Measurements from ENCODE around the gene PEX7. TPM values are rescaled to one million over a fixed set of nuclear protein-coding genes. Genes with fewer than 3 reads are reported as not detected.

Gene PEX7
- total and polyA plus RNA-seq, 10 of the 15 experiments (the other 5 are each of a cell fraction or from before 2014, with no cell fraction given), result 0.58 to 12.4 (median 8.8) TPM

DNA sequence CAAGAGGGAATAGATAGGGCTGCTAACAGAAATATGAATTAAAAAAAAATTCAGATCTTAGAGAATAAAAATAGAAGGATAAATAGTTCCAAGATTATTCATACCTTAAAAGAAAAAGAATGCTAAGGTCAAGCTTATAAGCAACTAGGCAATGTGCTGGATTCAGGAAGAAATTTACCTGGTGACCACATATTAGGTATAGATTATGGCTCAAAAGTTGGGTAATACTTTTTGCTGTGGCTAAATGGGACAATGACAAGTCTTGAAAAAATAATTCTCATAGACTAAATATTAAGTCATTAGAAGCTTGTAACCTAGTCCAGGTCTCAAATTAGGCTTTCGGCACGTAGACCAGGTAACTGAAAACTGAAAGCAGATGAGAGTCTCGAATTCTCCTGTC lies 47.3 kb upstream of the PEX7 start:
- DNase-seq (ENCODE audit: low read depth, low spot score) (no peak), FAIRE-seq (no peak), ATAC-seq (no peak)
- intact Hi-C loops (cut with micrococcal nuclease; ENCODE audit: unreplicated experiment) (no loop called here), in situ Hi-C loops (cut with MboI) (no loop called here)
- ChIA-PET POLR2A (interaction anchor here (0.9 to 11.8 kb wide), 4 partner anchors 12 to 487 kb away, joined by 3 to 159 read pairs (median 66); partner anchors contain the start of gene MAP3K5), CTCF (interaction anchor here (1.2 to 2.4 kb wide), 5 partner anchors 13 to 130 kb away, joined by 3 to 13 read pairs (median 4); no protein-coding TSS in a partner anchor), SMC1A (ENCODE audit: uncharacterized antibody, unreplicated experiment) (interaction anchor here (1.2 to 8.9 kb wide), 8 partner anchors 12 to 131 kb away, joined by 3 to 227 read pairs (median 16); partner anchors contain the start of gene MAP3K5), RAD21 (ENCODE audit: unreplicated experiment) (interaction anchor here (1.0 to 12.6 kb wide), 6 partner anchors 12 to 131 kb away, joined by 3 to 270 read pairs (median 55); partner anchors contain the start of gene MAP3K5)
- Histone ChIP-seq H3K79me2 (ENCODE audit: control insufficient read depth, insufficient read depth, low read length) (peaks cover 99% of the 10 kb centered on the region), H3K27ac (ENCODE audit: control insufficient read depth, insufficient read depth) (peak overlapping the region; percentile 92), H3K27me3 (replicated peaks in 1 of 2; ENCODE audit: control insufficient read depth in 2 of 2, insufficient read depth in 2 of 2, low read length in 1 of 2) (no peaks in the 10 kb centered on the region), H3K36me3 (ENCODE audit: control insufficient read depth in 2 of 2, insufficient read depth in 2 of 2, low read length in 1 of 2) (peaks cover 2 to 4% of the 10 kb centered on the region in 2 experiments; a peak in 3 of 4 replicates), H3K4me3 (peak overlapping the region; percentile 13; the same call in 1 of the 2 replicates), H3K9ac (ENCODE audit: control insufficient read depth, insufficient read depth, low read length) (no peak overlapping the region), H2AFZ (ENCODE audit: control insufficient read depth, low read depth, low read length) (no peak overlapping the region), H3K9me3 (replicated peaks; ENCODE audit: control insufficient read depth, insufficient read depth, low read length) (no peaks in the 10 kb centered on the region; the same call in 2 of the 3 replicates), H3K4me2 (ENCODE audit: control insufficient read depth, insufficient read depth) (peak overlapping the region; percentile 32; the same call in 1 of the 2 replicates), H3K4me1 (ENCODE audit: control insufficient read depth, insufficient read depth, low read length) (peaks cover 45% of the 10 kb centered on the region), H4K20me1 (ENCODE audit: control insufficient read depth, insufficient read depth) (no peaks in the 10 kb centered on the region)
- BruUV-seq (replicated peaks), result no TSS peak
- 57% methylated on average over 3 of the region's 3 CpGs for WGBS (ENCODE audit: insufficient coverage, insufficient replicate concordance, low lambda C conversion rate, missing lambda C conversion rate)
- TF ChIP-seq, protein P1, sequence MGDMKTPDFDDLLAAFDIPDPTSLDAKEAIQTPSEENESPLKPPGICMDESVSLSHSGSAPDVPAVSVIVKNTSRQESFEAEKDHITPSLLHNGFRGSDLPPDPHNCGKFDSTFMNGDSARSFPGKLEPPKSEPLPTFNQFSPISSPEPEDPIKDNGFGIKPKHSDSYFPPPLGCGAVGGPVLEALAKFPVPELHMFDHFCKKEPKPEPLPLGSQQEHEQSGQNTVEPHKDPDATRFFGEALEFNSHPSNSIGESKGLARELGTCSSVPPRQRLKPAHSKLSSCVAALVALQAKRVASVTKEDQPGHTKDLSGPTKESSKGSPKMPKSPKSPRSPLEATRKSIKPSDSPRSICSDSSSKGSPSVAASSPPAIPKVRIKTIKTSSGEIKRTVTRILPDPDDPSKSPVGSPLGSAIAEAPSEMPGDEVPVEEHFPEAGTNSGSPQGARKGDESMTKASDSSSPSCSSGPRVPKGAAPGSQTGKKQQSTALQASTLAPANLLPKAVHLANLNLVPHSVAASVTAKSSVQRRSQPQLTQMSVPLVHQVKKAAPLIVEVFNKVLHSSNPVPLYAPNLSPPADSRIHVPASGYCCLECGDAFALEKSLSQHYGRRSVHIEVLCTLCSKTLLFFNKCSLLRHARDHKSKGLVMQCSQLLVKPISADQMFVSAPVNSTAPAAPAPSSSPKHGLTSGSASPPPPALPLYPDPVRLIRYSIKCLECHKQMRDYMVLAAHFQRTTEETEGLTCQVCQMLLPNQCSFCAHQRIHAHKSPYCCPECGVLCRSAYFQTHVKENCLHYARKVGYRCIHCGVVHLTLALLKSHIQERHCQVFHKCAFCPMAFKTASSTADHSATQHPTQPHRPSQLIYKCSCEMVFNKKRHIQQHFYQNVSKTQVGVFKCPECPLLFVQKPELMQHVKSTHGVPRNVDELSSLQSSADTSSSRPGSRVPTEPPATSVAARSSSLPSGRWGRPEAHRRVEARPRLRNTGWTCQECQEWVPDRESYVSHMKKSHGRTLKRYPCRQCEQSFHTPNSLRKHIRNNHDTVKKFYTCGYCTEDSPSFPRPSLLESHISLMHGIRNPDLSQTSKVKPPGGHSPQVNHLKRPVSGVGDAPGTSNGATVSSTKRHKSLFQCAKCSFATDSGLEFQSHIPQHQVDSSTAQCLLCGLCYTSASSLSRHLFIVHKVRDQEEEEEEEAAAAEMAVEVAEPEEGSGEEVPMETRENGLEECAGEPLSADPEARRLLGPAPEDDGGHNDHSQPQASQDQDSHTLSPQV (IDR thresholded peaks at IDR 0.05), result no peak
- TF ChIP-seq ATF7 (IDR thresholded peaks at IDR 0.05; ENCODE audit: low read depth) (no peak), JUND (IDR thresholded peaks at IDR 0.05; ENCODE audit: low read depth, low read length) (no peak), RELA (IDR thresholded peaks at IDR 0.05; ENCODE audit: borderline replicate concordance, partially characterized antibody) (no peak), GATAD2B (conservative IDR thresholded peaks at IDR 0.05; ENCODE audit: low read depth) (no peak), PAX5 (IDR thresholded peaks at IDR 0.05; ENCODE audit: borderline replicate concordance, low read depth, low read length) (no peak)
- TF ChIP-seq, protein P2, sequence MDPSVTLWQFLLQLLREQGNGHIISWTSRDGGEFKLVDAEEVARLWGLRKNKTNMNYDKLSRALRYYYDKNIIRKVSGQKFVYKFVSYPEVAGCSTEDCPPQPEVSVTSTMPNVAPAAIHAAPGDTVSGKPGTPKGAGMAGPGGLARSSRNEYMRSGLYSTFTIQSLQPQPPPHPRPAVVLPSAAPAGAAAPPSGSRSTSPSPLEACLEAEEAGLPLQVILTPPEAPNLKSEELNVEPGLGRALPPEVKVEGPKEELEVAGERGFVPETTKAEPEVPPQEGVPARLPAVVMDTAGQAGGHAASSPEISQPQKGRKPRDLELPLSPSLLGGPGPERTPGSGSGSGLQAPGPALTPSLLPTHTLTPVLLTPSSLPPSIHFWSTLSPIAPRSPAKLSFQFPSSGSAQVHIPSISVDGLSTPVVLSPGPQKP (IDR thresholded peaks at IDR 0.05; ENCODE audit: low read depth, low read length), result no peak
- TF ChIP-seq, protein P3, sequence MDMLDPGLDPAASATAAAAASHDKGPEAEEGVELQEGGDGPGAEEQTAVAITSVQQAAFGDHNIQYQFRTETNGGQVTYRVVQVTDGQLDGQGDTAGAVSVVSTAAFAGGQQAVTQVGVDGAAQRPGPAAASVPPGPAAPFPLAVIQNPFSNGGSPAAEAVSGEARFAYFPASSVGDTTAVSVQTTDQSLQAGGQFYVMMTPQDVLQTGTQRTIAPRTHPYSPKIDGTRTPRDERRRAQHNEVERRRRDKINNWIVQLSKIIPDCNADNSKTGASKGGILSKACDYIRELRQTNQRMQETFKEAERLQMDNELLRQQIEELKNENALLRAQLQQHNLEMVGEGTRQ (IDR thresholded peaks at IDR 0.05; ENCODE audit: borderline replicate concordance, low read depth, low read length), result no peak
